Kidney (tissue), 14 donors: Measurements from ENCODE around the gene WDR53. TPM values are rescaled to one million over a fixed set of nuclear protein-coding genes. Genes with fewer than 3 reads are reported as not detected.

Experiments used
- DNase-seq, 5 donors: peaks; one replicate each; pipeline ENCODE4 v3.0.0-alpha.2; 2013 to 2020
- FAIRE-seq: peaks from 2 replicates; lab custom pipeline; 2012; peaks lifted over from hg19 to GRCh38; lab: Jason Lieb, UNC
- H3K27ac ChIP-seq, 2 donors: one replicate each; pipeline ENCODE4 v1.7.0; 2013; ENCODE audit warnings: low read depth in 2 of 2, low read length in 2 of 2, inconsistent platforms in 1 of 2
- H3K27me3 ChIP-seq: one replicate; pipeline ENCODE4 v1.7.1; 2013; ENCODE audit warnings: low read length, inconsistent platforms; ENCODE audit not compliant: control insufficient read depth, insufficient read depth
- H3K36me3 ChIP-seq, 3 donors: one replicate each; pipeline versions ENCODE4 v1.7.0 to v1.7.1; 2013; ENCODE audit warnings: low read length in 3 of 3, control low read depth in 1 of 3, inconsistent platforms in 1 of 3; ENCODE audit not compliant: insufficient read depth in 3 of 3, control insufficient read depth in 2 of 3
- H3K4me1 ChIP-seq, 3 donors: one replicate each; pipeline versions ENCODE4 v1.7.0 to v1.7.1; 2013; ENCODE audit warnings: low read length in 3 of 3, inconsistent platforms in 1 of 3, low read depth in 1 of 3; ENCODE audit not compliant: control insufficient read depth in 2 of 3, insufficient read depth in 2 of 3
- H3K4me3 ChIP-seq, 3 donors: one replicate each; pipeline versions ENCODE4 v1.7.0 to v1.8.1; 2013; ENCODE audit warnings: low read length in 3 of 3, control low read depth in 1 of 3, inconsistent platforms in 1 of 3
- H3K9ac ChIP-seq, 3 donors: one replicate each; pipeline versions ENCODE4 v1.7.0 to v1.7.1; 2013; ENCODE audit warnings: low read length in 3 of 3, control low read depth in 1 of 3, inconsistent platforms in 1 of 3
- H3K9me3 ChIP-seq, 3 donors: one replicate each; pipeline versions ENCODE4 v1.7.0 to v1.7.1; 2013; ENCODE audit warnings: low read length in 3 of 3, control low read depth in 1 of 3, inconsistent platforms in 1 of 3; ENCODE audit not compliant: control insufficient read depth in 2 of 3, insufficient read depth in 1 of 3
- intact Hi-C: fragments of 100-400 bp; cut with DNase I; formaldehyde crosslinking; loops from one replicate; pipeline ENCODE4 v1.11.1; 2022
- polyA plus RNA-seq: library from polyadenylated mRNA; stranded (reverse); fragments of 350-450 nt; fragmentation: Illumina TruSeq; extraction: RNeasy Lipid Tissue Mini Kit (QIAGEN cat#74804); gene quantifications from one replicate; pipeline ENCODE4 v1.2.3, GENCODE V29; 2014; ENCODE audit warnings: low read depth, low replicate concordance; ENCODE audit not compliant: insufficient read depth
- total RNA-seq: library from RNA; stranded (reverse); fragmentation: NEBNext Ultra II Directional; extraction: Animal tissue kit (Norgen Biotek cat#: 25700); gene quantifications from one replicate; pipeline ENCODE4 v1.2.1, GENCODE V29; 2021
- TF ChIP-seq, protein P1 (sequence below): IDR thresholded peaks from 3 replicates; pipeline ENCODE4 v1.5.1; 2012; ENCODE audit warnings: mild to moderate bottlenecking, moderate library complexity, borderline replicate concordance; ENCODE audit not compliant: insufficient read depth; ENCODE audit errors: extremely low read depth
- donor health status: control.
- donor health status: control.
- donor health status: control.
- donor health status: control.
- donor health status: control.
- donor health status: DM: yes; HTN: yes; CAD: no.
- donor health status: Normal renal cell carcinoma (clear cell type).

WDR53 gene
- total and polyA plus RNA-seq, 2 donors from 2014 or later: 9.0 to 12.3 TPM

DNA sequence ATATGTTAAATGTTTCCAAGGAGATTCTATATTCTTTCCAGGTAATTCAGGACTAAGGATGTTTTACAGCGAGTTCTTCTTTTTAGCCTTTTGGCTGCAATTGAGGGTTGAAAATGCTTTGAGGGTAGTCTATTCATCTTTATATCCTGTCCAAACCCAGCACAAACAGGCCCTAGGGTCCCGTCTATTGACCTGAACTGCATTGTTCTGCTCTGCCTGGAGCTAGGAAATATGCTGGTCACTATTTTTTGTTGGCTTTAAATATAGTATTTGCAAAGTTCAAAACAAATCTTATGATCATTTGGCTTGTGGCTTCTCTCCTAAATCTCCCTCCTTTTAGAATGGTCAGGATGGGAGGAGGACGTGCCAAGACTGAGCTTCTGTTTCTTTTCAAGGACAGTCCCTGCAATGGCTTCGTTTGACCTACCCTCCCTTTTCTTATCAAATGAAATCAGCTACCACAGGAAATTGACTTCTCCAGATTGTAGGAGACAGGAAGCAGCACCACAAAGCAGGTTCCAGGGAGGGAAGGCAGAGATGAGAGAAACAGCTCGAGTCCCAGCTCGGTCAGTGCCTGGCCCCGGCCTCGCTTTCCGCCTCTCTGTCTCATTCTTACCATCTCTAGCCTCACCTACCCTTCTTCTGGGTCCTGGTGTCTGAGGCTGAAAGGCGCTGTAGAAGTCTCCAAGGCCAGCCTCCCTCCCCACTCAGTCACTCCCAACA is 43.6 kb upstream of the WDR53 start:
- intact Hi-C loops: loop anchor here (10.0 kb wide), 1 partner anchor 73 kb away; no protein-coding TSS in a partner anchor
- Histone ChIP-seq H3K27ac (peak overlapping the region in 1 of 2 donors; percentile 84), H3K27me3 (no peaks in the 10 kb centered on the region), H3K36me3 (no peaks in the 10 kb centered on the region), H3K4me1 (peaks cover 0 to 3% (median 0%) of the 10 kb centered on the region in 3 donors), H3K4me3 (peak overlapping the region in 1 of 3 donors; percentile 21), H3K9me3 (no peaks in the 10 kb centered on the region), H3K9ac (no peak overlapping the region)
- no peak for DNase-seq
- TF ChIP-seq, protein P1, sequence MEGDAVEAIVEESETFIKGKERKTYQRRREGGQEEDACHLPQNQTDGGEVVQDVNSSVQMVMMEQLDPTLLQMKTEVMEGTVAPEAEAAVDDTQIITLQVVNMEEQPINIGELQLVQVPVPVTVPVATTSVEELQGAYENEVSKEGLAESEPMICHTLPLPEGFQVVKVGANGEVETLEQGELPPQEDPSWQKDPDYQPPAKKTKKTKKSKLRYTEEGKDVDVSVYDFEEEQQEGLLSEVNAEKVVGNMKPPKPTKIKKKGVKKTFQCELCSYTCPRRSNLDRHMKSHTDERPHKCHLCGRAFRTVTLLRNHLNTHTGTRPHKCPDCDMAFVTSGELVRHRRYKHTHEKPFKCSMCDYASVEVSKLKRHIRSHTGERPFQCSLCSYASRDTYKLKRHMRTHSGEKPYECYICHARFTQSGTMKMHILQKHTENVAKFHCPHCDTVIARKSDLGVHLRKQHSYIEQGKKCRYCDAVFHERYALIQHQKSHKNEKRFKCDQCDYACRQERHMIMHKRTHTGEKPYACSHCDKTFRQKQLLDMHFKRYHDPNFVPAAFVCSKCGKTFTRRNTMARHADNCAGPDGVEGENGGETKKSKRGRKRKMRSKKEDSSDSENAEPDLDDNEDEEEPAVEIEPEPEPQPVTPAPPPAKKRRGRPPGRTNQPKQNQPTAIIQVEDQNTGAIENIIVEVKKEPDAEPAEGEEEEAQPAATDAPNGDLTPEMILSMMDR: no peak
- no peak for FAIRE-seq

DNA sequence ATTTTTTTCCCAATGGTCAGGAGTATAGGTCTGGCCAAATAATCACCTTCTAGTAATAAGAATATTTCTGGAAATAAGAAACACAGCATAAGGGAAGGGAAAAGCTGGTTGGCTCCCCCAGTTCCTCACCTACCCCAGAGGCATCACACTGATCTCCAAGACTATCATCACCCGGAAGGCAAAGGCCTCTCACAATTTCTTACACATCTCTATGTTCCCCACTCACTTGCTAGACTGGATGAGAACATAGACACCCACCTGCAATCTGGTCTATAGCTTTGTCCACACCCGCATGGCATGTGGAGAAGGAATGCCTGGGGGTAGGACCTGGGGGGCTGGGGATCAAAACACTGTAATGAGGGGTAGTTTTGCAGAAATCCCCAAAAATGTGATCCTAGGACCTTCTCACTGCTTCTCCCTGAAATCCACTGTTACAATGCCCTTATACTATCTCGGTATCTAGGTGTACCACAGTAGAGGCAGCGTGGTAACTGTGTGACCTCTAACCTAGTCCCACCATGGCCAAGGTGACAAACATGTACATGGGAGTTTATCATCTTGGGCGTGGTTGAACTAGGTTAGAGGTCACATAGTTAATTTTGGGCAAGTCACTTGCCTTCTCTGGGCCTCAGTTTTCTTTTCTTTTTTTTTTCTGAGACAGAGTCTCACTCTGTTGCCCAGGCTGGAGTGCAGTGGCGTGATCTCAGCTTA is 41.6 kb upstream of the WDR53 start:
- TF ChIP-seq, protein P1: no peak

DNA sequence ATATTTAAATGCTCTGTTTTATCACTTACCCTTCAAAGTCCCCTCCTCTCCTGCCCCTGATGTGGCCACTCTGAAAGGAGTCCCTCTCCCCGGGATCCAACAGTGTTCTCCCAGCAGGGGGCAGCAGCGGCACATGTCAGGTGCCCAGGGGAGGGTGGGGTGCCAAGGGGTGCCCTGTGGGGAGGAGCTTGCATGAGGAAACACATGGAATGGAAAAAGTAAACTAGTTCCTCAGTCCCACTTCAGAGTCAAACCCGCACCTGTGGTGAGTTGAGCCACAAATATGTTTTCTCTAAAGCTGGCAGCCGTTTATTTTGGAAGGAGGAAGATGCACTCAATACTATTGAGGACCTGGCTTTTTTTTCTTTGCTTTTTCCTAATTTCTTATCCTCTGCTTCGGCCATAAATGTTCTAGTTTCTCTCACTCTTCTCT is 41.0 kb upstream of the WDR53 start:
- Histone ChIP-seq H3K36me3 (no peaks in the 10 kb centered on the region), H3K4me3 (no peak overlapping the region), H3K27ac (no peak overlapping the region), H3K9me3 (no peaks in the 10 kb centered on the region), H3K27me3 (no peaks in the 10 kb centered on the region), H3K4me1 (peaks cover 0 to 3% (median 0%) of the 10 kb centered on the region in 3 donors), H3K9ac (no peak overlapping the region)
- intact Hi-C loops: no loop called here
- peak; percentile 86 to 95 (median 89) for DNase-seq
- no peak for FAIRE-seq
- TF ChIP-seq, protein P1: peak; percentile 51

More for the DNA sequence above, 41.6 kb upstream of the WDR53 start:
- no peak overlapping the region for H3K4me3 ChIP-seq
- no peaks in the 10 kb centered on the region for H3K27me3 ChIP-seq
- intact Hi-C loops: loop anchor here (10.0 kb wide), 1 partner anchor 75 kb away; no protein-coding TSS in a partner anchor
- H3K36me3 ChIP-seq: no peaks in the 10 kb centered on the region
- H3K27ac ChIP-seq: no peak overlapping the region
- peaks cover 0 to 3% (median 0%) of the 10 kb centered on the region in 3 donors for H3K4me1 ChIP-seq
- H3K9me3 ChIP-seq: no peaks in the 10 kb centered on the region
- no peak for FAIRE-seq
- no peak for DNase-seq
- H3K9ac ChIP-seq: no peak overlapping the region
